ENCODE measurements around the gene ESPN. TPM values are rescaled to one million over a fixed set of nuclear protein-coding genes. Genes with fewer than 3 reads are reported as not detected.

Gene ESPN
- total RNA-seq, 1 experiment from 2014 or later: 2.2 TPM

DNA sequence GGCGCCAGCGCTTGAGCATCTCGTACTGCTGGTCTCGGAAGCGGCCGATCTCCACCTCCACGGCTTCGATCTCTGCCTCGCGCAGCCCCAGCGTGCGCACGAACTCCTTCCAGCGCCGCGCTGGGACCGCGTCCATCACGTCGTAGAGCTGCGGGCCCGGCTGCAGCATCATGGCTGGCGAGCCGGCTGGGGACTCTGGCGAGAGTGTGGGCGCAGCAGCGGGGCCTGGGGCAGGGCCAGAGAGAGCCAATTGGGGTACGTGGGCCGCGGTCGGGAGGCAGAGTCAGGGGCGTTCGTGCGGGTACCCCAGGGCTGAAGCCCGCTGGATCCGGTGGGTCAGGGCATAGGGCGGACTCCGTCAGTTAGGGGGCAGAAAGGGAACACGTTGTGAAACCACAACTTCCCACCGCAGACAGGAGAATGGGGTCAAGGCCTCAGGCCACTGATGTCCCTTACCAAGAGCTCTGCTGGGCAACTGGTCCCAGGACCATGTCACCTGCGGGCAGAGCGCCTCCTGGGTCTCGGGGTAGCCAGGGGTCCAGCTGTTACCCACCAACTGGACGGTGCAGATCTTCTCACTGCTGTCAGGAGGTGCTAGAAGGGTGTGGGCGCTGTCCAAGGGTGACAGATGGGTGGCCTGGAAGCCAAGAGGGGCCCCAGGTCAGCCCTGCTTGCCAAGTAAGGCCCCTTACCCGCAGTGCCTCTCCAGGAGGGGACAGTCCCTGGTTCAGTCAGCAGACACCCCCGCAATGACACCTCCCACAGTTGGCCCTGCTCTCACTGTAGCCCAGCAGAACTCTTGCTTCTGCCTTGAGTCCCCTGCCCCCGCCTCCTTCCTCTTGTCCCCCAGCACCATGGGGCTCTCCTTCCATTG lies 37.2 kb downstream of the ESPN start:
- CTCF ChIA-PET: no interaction called here
- H3K4me1 Mint-ChIP-seq (ENCODE audit: low read depth, unreplicated experiment): no peaks in the 10 kb centered on the region
- no TSS peak for BruUV-seq (replicated peaks)
- no peak for DNase-seq
- no peak overlapping the region for H3K27ac Mint-ChIP-seq (ENCODE audit: unreplicated experiment)
- H3K9me3 Mint-ChIP-seq (ENCODE audit: low read depth, unreplicated experiment): peaks cover 2% of the 10 kb centered on the region
- no peaks in the 10 kb centered on the region for H3K27me3 Mint-ChIP-seq (ENCODE audit: unreplicated experiment)
- TF ChIP-seq, protein P1, sequence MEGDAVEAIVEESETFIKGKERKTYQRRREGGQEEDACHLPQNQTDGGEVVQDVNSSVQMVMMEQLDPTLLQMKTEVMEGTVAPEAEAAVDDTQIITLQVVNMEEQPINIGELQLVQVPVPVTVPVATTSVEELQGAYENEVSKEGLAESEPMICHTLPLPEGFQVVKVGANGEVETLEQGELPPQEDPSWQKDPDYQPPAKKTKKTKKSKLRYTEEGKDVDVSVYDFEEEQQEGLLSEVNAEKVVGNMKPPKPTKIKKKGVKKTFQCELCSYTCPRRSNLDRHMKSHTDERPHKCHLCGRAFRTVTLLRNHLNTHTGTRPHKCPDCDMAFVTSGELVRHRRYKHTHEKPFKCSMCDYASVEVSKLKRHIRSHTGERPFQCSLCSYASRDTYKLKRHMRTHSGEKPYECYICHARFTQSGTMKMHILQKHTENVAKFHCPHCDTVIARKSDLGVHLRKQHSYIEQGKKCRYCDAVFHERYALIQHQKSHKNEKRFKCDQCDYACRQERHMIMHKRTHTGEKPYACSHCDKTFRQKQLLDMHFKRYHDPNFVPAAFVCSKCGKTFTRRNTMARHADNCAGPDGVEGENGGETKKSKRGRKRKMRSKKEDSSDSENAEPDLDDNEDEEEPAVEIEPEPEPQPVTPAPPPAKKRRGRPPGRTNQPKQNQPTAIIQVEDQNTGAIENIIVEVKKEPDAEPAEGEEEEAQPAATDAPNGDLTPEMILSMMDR (IDR thresholded peaks at IDR 0.05; ENCODE audit: unreplicated experiment): no peak
- no peak overlapping the region for H3K4me3 Mint-ChIP-seq (ENCODE audit: low read depth, unreplicated experiment)
- intact Hi-C loops (cut with micrococcal nuclease; ENCODE audit: unreplicated experiment): no loop called here
- H3K36me3 Mint-ChIP-seq (ENCODE audit: insufficient read depth, unreplicated experiment): peaks cover 6% of the 10 kb centered on the region

DNA sequence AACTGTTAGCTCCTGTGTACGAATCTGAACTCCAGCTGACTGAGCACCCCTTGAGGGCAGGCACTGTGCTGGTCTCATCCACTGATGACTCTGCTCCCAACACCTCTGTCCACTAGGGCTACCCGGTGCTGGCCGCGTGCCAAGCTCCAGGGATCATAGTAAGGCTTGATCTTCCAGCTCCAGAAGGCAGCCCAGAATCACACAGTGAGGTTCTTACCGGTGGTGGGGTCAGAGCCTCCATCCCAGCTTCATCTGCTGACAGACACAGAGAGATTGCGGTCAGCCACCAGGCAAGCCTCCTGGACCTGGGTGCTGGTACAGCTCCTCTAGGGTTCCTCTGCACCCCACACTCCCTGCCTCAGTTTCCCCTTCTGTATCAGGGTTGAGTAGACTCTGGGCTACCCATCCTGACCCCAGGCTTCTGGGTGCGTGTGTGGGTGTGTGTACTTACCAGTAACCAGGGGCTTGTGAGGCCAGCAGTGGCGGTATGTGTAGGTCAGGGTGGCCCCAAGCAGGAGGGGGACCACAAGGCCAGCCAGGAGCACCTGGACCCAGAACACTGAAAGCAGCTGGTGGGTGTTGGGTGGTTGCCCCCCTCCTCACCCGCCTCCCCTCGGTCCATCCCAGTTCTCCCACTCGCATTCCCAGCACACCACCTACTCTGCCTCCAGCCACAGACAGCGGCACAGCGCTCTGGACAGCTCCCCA lies 38.0 kb downstream of the ESPN start:
- BruUV-seq (replicated peaks): no TSS peak
- no peak for DNase-seq
- intact Hi-C loops (cut with micrococcal nuclease; ENCODE audit: unreplicated experiment): no loop called here
- Mint-ChIP-seq H3K9me3 (ENCODE audit: low read depth, unreplicated experiment) (peaks cover 2% of the 10 kb centered on the region), H3K27ac (ENCODE audit: unreplicated experiment) (no peak overlapping the region), H3K36me3 (ENCODE audit: insufficient read depth, unreplicated experiment) (peaks cover 9% of the 10 kb centered on the region), H3K27me3 (ENCODE audit: unreplicated experiment) (no peaks in the 10 kb centered on the region), H3K4me1 (ENCODE audit: low read depth, unreplicated experiment) (no peaks in the 10 kb centered on the region), H3K4me3 (ENCODE audit: low read depth, unreplicated experiment) (no peak overlapping the region)
- CTCF ChIA-PET: no interaction called here
- TF ChIP-seq, protein P1 (IDR thresholded peaks at IDR 0.05; ENCODE audit: unreplicated experiment): no peak

GRCh38 chr1:6463120-6463412 lies 38.5 kb downstream of the ESPN start:
- peaks cover 2% of the 10 kb centered on the region for H3K9me3 Mint-ChIP-seq (ENCODE audit: low read depth, unreplicated experiment)
- H3K27ac Mint-ChIP-seq (ENCODE audit: unreplicated experiment): no peak overlapping the region
- DNase-seq: no peak
- peaks cover 10% of the 10 kb centered on the region for H3K36me3 Mint-ChIP-seq (ENCODE audit: insufficient read depth, unreplicated experiment)
- intact Hi-C loops (cut with micrococcal nuclease; ENCODE audit: unreplicated experiment): no loop called here
- TF ChIP-seq, protein P1 (IDR thresholded peaks at IDR 0.05; ENCODE audit: unreplicated experiment): no peak
- no peaks in the 10 kb centered on the region for H3K27me3 Mint-ChIP-seq (ENCODE audit: unreplicated experiment)
- H3K4me1 Mint-ChIP-seq (ENCODE audit: low read depth, unreplicated experiment): no peaks in the 10 kb centered on the region
- BruUV-seq (replicated peaks): no TSS peak
- CTCF ChIA-PET: no interaction called here
- H3K4me3 Mint-ChIP-seq (ENCODE audit: low read depth, unreplicated experiment): no peak overlapping the region

DNA sequence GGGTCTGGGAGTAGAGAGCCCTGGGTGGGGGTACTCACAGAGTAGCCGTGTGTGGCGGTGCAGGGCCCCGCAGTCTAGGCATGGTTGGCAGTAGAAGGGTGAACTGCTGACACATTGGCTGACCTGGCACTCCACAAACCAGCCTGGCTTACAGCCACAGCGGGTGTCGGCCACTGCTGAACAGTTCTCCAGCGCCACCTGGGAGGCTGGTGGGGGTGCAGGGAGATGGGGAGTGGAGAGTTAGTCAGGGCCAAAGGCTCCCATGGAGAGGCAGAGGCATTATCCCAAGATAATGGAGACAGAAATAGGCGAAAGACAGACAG lies 39.9 kb downstream of the ESPN start:
- intact Hi-C loops (cut with micrococcal nuclease; ENCODE audit: unreplicated experiment): no loop called here
- peaks cover 10% of the 10 kb centered on the region for H3K36me3 Mint-ChIP-seq (ENCODE audit: insufficient read depth, unreplicated experiment)
- DNase-seq: no peak
- no TSS peak for BruUV-seq (replicated peaks)
- TF ChIP-seq, protein P1 (IDR thresholded peaks at IDR 0.05; ENCODE audit: unreplicated experiment): no peak
- no peak overlapping the region for H3K27ac Mint-ChIP-seq (ENCODE audit: unreplicated experiment)
- no peaks in the 10 kb centered on the region for H3K27me3 Mint-ChIP-seq (ENCODE audit: unreplicated experiment)
- CTCF ChIA-PET: no interaction called here
- H3K9me3 Mint-ChIP-seq (ENCODE audit: low read depth, unreplicated experiment): peaks cover 2% of the 10 kb centered on the region
- H3K4me1 Mint-ChIP-seq (ENCODE audit: low read depth, unreplicated experiment): no peaks in the 10 kb centered on the region
- no peak overlapping the region for H3K4me3 Mint-ChIP-seq (ENCODE audit: low read depth, unreplicated experiment)

Data from Calu3 (cell line).